HG03280 (cell line): ENCODE measurements around the gene TMEM38A.
"Not testable (repeated sequence)": the region's sequence is repeated elsewhere in the genome, so short reads cannot be mapped to it uniquely, and the experiment has no call there.

Experiments used
- ATAC-seq: cut with Tn5 transposase; IDR thresholded peaks from one replicate; pipeline ENCODE4 v1.9.1; 2021; ENCODE audit warnings: mild to moderate bottlenecking, moderate library complexity; ENCODE audit not compliant: unreplicated experiment

Gene TMEM38A

DNA sequence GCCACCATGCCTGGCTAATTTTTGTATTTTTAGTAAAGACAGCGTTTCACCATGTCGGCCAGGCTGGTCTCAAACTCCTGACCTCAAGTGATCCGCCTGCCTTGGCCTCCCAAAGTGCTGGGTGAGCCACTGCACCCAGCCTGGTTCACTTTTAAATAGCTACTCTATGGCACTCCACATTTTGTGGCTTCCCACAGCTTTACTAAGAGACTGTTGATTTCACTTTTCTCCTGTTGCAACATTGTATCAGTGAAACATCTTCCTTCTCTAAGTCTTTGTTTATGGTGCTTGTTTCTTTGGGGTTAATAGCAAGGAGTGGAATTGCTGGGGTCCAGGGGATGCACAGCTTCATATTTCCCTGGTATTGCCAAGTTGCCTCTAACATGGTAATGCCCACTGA, 12.3 kb downstream of the TMEM38A start:
- no peak for ATAC-seq

DNA sequence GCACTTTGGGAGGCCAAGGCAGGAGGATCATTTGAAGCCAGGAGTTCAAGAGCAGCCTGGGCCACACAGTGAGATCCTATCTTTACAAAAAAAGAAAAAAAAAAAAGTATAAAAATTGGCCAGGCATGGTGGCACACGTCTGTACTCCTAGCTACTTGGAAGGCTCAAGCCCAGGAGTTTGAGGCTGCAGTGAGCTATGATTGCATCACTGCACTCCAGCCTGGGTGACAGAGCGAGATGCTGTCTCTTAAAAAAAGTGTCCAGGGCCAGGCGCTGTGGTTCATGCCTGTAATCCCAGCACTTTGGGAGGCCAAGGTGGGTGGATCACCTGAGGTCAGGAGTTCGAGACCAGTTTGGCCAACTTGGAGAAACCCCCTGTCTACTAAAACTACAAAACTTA, 12.9 kb downstream of the TMEM38A start:
- not testable (repeated sequence) for ATAC-seq

GRCh38 chr19:16676101-16676798, 15.3 kb downstream of the TMEM38A start:
- ATAC-seq, result no peak

DNA sequence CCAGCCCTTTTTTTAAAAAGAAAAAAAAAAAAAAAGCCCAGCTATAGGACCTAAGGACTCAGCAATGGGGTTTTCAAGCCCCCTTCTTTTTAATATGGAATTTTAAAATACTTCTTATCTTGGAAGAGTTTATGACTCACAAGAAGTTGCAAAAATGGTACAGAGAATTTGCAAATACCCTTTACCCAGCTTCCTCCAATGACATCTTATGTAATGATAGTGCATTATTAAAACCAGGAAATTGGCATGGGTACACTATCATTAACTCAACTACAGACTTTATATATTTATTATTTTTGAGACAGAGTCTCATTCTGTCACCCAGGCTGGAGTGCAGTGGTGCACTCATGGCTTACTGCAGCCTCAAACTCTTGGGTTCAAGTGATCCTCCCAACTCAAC, 16.1 kb downstream of the TMEM38A start:
- no peak for ATAC-seq

DNA sequence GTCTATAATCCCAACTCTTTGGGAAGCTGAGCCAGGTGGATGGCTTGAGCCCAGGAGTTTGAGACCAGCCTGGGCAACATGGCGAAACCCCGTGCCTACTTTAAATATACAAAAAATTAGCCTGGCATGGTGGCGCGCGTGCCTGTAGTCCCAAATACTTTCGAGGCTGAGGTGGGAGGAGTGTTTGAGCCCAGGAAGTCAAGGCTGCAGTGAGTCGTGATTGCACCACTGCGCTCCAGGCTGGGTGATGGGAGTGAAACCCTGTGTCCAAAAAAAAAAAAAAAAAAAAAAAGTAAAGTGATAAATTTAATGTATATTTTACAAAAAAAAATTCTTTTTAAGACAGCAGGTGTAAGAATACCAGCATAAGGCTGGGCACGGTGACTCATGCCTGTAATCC, 17.6 kb downstream of the TMEM38A start:
- ATAC-seq, result no peak

- no peak for ATAC-seq
Observed at GRCh38 chr19:16679811-16680210, 18.9 kb downstream of the TMEM38A start.

DNA sequence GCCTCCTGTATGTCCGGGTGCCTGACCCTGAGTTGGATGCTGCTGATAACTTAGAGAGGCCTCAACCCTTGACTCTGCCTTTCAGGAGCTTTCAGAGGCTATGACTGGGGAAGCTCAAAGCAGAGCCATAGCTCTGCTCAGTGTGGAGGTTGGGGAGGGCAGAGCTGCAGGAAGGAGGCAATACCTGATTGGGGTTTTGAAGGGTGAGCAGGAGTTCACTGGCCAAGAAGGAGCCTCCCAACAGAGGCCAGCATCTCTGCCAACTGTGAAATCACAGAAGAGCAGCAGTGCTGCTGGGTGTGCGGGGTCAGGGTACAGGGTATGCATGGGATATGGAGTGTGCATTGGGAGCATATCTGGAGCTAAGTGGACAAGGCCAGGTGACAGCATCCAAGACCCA, 21.6 kb downstream of the TMEM38A start:
- ATAC-seq, result no peak

GRCh38 chr19:16684216-16684615, 23.3 kb downstream of the TMEM38A start:
- ATAC-seq, result no peak

GRCh38 chr19:16688084-16688483, 27.1 kb downstream of the TMEM38A start:
- ATAC-seq, result no peak

- no peak for ATAC-seq
Observed at GRCh38 chr19:16698914-16699313, 38.0 kb downstream of the TMEM38A start.

GRCh38 chr19:16702123-16702522, 41.2 kb downstream of the TMEM38A start:
- no peak for ATAC-seq

GRCh38 chr19:16703677-16704076, 42.7 kb downstream of the TMEM38A start:
- no peak for ATAC-seq

- not testable (repeated sequence) for ATAC-seq
Observed at GRCh38 chr19:16710870-16711269, 49.9 kb downstream of the TMEM38A start.

DNA sequence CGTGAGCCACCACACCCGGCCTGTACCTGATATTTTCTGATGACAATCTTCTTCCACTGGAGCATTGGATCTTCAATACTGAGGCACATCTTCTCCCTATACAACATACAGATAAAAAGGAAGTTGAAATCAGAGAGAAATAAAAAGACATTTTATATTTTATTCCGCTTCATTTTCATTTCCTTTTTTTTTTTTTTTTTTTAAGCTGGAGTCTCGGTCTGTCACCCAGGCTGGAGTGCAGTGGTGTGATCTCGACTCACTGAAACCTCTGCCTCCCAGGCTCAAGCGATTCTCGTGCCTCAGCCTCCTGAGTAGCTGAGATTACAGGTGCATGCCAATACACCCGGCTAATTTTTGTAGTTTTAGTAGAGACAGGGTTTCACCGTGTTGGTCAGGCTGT, 51.4 kb downstream of the TMEM38A start:
- ATAC-seq, result not testable (repeated sequence)

- ATAC-seq, result no peak
Observed at GRCh38 chr19:16714702-16715287, 53.9 kb downstream of the TMEM38A start.

DNA sequence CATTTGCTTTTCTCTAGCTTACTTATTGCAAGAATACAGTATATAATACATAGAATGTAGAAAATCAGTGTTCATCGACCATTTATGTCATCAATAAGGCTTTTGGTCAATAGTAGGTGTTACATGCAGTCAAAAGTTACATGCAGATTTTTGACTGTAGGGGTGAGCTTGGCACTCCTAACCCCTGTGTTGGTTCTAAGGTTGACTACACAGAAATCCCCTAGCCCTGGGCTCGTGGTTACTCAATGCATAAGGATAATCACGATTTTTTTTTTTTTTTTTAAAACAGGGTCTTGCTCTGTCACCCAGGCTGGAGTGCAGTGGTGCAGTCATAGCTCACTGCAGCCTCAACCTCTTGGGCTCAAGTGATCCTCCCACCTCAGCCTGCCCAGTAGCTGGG, 54.7 kb downstream of the TMEM38A start:
- no peak for ATAC-seq

GRCh38 chr19:16721051-16721450, 60.1 kb downstream of the TMEM38A start:
- no peak for ATAC-seq

GRCh38 chr19:16722591-16722990, 61.7 kb downstream of the TMEM38A start:
- no peak for ATAC-seq

DNA sequence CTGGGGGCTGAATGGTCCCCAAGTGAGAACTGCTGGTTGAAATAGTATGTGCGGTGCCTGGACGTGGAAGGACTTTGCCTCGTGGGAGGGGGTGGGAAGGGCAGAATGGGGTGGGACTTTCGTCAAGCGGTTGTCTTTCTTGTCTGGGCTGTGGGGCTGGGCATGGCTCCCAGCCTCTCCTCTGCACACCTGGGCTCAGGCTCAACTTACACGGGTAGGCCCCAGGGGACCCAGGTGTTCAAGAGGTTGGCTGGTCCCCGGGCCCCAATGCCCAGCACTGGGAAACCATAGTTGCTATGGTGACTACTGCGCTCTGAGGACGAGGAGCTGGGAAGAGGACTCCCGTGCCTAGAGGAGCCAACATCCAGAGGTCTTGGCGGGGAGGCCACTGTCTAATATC, 66.0 kb downstream of the TMEM38A start:
- no peak for ATAC-seq

DNA sequence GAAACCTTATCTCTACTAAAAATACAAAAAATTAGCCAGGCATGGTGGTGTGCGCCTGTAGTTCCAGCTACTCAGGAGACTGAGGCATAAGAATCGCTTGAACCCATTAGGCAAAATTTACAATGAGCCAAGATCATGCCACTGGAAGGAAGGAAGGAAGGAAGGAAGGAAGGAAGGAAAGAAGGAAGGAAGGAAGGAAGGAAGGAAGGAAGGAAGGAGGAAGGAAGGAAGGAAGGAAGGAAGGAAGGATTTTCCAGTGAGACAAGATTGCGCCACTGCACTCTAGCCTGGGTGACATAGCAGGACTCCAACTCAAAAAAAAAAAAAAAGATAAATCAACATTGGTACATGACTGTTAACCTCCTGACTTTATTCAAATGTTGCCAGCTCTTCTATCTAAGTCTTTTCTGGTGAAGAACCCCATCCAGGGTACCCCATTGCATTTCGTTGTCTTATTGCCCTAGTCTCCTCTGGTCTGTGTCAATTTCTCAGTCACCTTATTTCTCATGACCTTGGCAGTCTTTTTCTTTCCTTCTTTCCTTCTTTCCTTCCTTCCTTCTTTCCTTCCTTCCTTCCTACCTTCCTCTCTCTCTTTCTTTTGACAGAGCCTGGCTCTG, 74.8 kb downstream of the TMEM38A start:
- not testable (repeated sequence) for ATAC-seq

DNA sequence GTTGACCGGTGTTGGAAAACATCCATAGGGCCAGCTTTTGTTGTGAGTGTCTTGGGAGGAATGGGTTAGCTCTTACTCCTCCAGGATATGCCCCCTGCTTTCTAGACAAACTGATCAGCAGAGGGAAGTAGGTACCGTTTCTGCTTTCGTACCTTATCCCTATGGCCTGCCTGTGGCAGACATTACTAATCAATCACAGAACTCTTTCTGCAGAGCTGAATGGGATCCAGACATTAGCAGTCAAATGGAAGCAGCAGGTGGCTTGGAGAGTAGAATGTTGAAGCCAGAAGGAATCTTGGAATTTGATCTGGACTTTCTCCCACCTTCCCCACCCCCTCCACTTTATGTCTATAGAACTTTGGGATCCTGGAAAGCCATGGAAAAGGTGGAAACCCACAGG, 75.8 kb downstream of the TMEM38A start:
- ATAC-seq, result no peak

GRCh38 chr19:16737911-16738310, 77.0 kb downstream of the TMEM38A start:
- ATAC-seq, result no peak
